Heart left ventricle (tissue), 16 donors: ENCODE results near the gene OR10K2. TPM values are rescaled to one million over a fixed set of nuclear protein-coding genes. Genes with fewer than 3 reads are reported as not detected.

Source experiments
- ATAC-seq, 4 donors: fragments of 200-7000 bp; cut with Tn5 transposase; one replicate each; pipeline ENCODE4 v1.9.1; 2020 to 2022; ENCODE audit warnings: moderate library complexity in 4 of 4, mild to moderate bottlenecking in 3 of 4, moderate number of reproducible peaks in 1 of 4
- DNase-seq, 5 donors: peaks; one replicate each; pipeline ENCODE4 v3.0.0-alpha.2; 2020
- H3K27ac ChIP-seq, 12 donors: fragments of 200-600 bp; sonication (generic) in 4 of 12; one replicate each; pipeline versions ENCODE4 v1.5.0 to v1.8.0; 2016 to 2022; ENCODE audit warnings: mild to moderate bottlenecking in 2 of 12
- H3K27me3 ChIP-seq, 9 donors: fragments of 200-600 bp; sonication (generic) in 2 of 9; one replicate each; pipeline versions ENCODE4 v1.5.1 to v1.8.0; 2016 to 2022; ENCODE audit warnings: mild to moderate bottlenecking in 3 of 9
- H3K36me3 ChIP-seq, 9 donors: fragments of 200-600 bp; sonication (generic) in 2 of 9; one replicate each; pipeline versions ENCODE4 v1.5.0 to v1.8.0; 2018 to 2022; ENCODE audit warnings: mild to moderate bottlenecking in 2 of 9
- H3K4me1 ChIP-seq, 12 donors: fragments of 200-600 bp; sonication (generic) in 4 of 12; one replicate each; pipeline versions ENCODE4 v1.5.0 to v1.8.0; 2016 to 2022; ENCODE audit warnings: mild to moderate bottlenecking in 3 of 12
- H3K4me3 ChIP-seq, 12 donors: fragments of 200-600 bp; sonication (generic) in 4 of 12; one replicate each; pipeline versions ENCODE4 v1.5.0 to v1.8.0; 2017 to 2022; ENCODE audit warnings: mild to moderate bottlenecking in 9 of 12, moderate library complexity in 4 of 12
- H3K9me3 ChIP-seq, 12 donors: fragments of 200-600 bp; sonication (generic) in 4 of 12; one replicate each; pipeline versions ENCODE4 v1.5.0 to v1.8.0; 2016 to 2022; ENCODE audit warnings: mild to moderate bottlenecking in 1 of 12
- CTCF ChIP-seq, 12 donors: fragments of 200-600 bp; sonication (generic) in 4 of 12; IDR thresholded peaks; one replicate each; pipeline versions ENCODE4 v1.5.0 to v1.8.0; 2018 to 2022; ENCODE audit warnings: antibody characterized with exemption in 12 of 12, mild to moderate bottlenecking in 5 of 12
- POLR2A ChIP-seq, 2 donors: fragments of 450-650 bp; IDR thresholded peaks; one replicate each; pipeline ENCODE4 v1.6.1; 2017; ENCODE audit warnings: antibody characterized with exemption in 2 of 2, mild to moderate bottlenecking in 2 of 2, moderate library complexity in 2 of 2
- WGBS, 4 donors: extraction: QIAGEN DNeasy Blood & Tissue Kit in 2 of 4; methylation state at CpG; one replicate each; pipeline versions ENCODE4 v1.1.5 to v1.1.7; 2013 to 2018; 5-methylcytosine and 5-hydroxymethylcytosine counted together
- intact Hi-C, 10 donors: fragments of 100-400 bp; cut with DNase I; formaldehyde crosslinking; loops; one replicate each; pipeline versions ENCODE4 v1.11.1 to v1.14.2; 2022
- polyA plus RNA-seq, 2 donors: library from polyadenylated mRNA; stranded (reverse); fragments of 200-250 nt; gene quantifications; one replicate each; pipeline ENCODE4 v1.2.3, GENCODE V29; 2013
- total RNA-seq, 9 donors: library from RNA; depleted of rRNA in 2 of 9; stranded (reverse); fragments of >200 nt in 2 of 9; fragmentation: NEBNext Ultra II Directional in 3 of 9; extraction: Animal tissue kit (Norgen Biotek cat#: 25700) in 3 of 9; gene quantifications; one replicate each; pipeline versions ENCODE4 v1.1.0 to v1.2.4, GENCODE V29; 2016 to 2023
- donor health status: ischemic (EF 13 %, LVEDD 7.1; RV severe dilation, severe dysfunction).
- donor health status: healthy with polysubstance abuse.
- donor health status: DM: no; HTN: yes; CAD: no.
- donor health status: DM: no; HTN: no; CAD: no.
- donor health status: ischemic (EF 25% LVEDD 6.9; RV normal size, moderate dysfunction).
- donor health status: ischemic (EF 25% LVEDD 5.7; RV mildly dilated, moderate dysfunction).
- donor health status: healthy.
- donor health status: DM: yes; HTN: yes; CAD: no.
- donor health status: ischemic (EF 35%, LVEDD 5.7; RV mildly dilated, moderate dysfunction).
- donor health status: nonischemic (EF 11% LVEDD 7.7; RV severe dilation, severe dysfunction).
- donor health status: DM: yes; HTN: yes; CAD: no.
- donor health status: PGD.
- donor health status: ischemic (EF 29% LVEDD 5.4; RV normal size, mild dysfunction).
- donor health status: nonischemic (EF 23%, LVEDD 6.1; RV moderate dilation, normal function).

OR10K2 gene
- total and polyA plus RNA-seq, 11 donors: not detected

GRCh38 chr1:158407092-158407491 lies 18.9 kb downstream of the OR10K2 start:
- WGBS, 4 donors: 71 to 93% (median 86%) methylated on average over 5 of the region's 5 CpGs
- H3K4me1 ChIP-seq: no peaks in the 10 kb centered on the region
- no peak for DNase-seq

GRCh38 chr1:158400871-158401270 lies 25.2 kb downstream of the OR10K2 start:
- Histone ChIP-seq H3K27ac (no peak overlapping the region), H3K27me3 (no peaks in the 10 kb centered on the region), H3K9me3 (no peaks in the 10 kb centered on the region), H3K4me1 (no peaks in the 10 kb centered on the region), H3K4me3 (no peak overlapping the region), H3K36me3 (no peaks in the 10 kb centered on the region)
- intact Hi-C loops: no loop called here
- TF ChIP-seq POLR2A (IDR thresholded peaks at IDR 0.05) (no peak), CTCF (IDR thresholded peaks at IDR 0.05) (no peak)
- ATAC-seq (no peak), DNase-seq (no peak)
- 69 to 88% (median 80%) methylated on average over 3 of the region's 3 CpGs for WGBS, 4 donors

More at GRCh38 chr1:158407092-158407491, 18.9 kb downstream of the OR10K2 start:
- H3K4me3 ChIP-seq: no peak overlapping the region
- no peak for ATAC-seq
- intact Hi-C loops: no loop called here
- no peaks in the 10 kb centered on the region for H3K36me3 ChIP-seq
- H3K27ac ChIP-seq: no peak overlapping the region
- H3K27me3 ChIP-seq: no peaks in the 10 kb centered on the region
- H3K9me3 ChIP-seq: no peaks in the 10 kb centered on the region
- TF ChIP-seq CTCF (IDR thresholded peaks at IDR 0.05): no peak

- 77 to 83% (median 81%) methylated on average over 5 of the region's 5 CpGs for WGBS, 4 donors
- H3K4me1 ChIP-seq: no peaks in the 10 kb centered on the region
- H3K27me3 ChIP-seq: no peaks in the 10 kb centered on the region
- TF ChIP-seq POLR2A (IDR thresholded peaks at IDR 0.05): no peak
- TF ChIP-seq CTCF (IDR thresholded peaks at IDR 0.05): no peak
- no peaks in the 10 kb centered on the region for H3K9me3 ChIP-seq
- H3K4me3 ChIP-seq: no peak within 1 kb of the TSS
- intact Hi-C loops: no loop called here
- DNase-seq (no peak), ATAC-seq (no peak)
- no peak within 1 kb of the TSS for H3K27ac ChIP-seq
- H3K36me3 ChIP-seq: no peaks in the 10 kb centered on the region
These were observed 27.1 kb downstream of the OR10K2 start, which contains the start of gene OR10T2 for GRCh38 chr1:158398818-158399514. Gene OR10T2, minus strand, starts transcription at chr1:158399466. Its CDS starts 0 bp downstream, at chr1:158399466.

GRCh38 chr1:158396646-158397045 lies 29.4 kb downstream of the OR10K2 start:
- no peaks in the 10 kb centered on the region for H3K9me3 ChIP-seq
- TF ChIP-seq POLR2A (IDR thresholded peaks at IDR 0.05) (no peak), CTCF (IDR thresholded peaks at IDR 0.05) (no peak)
- no peak for DNase-seq
- no peak overlapping the region for H3K27ac ChIP-seq
- H3K4me1 ChIP-seq: no peaks in the 10 kb centered on the region
- H3K4me3 ChIP-seq: no peak overlapping the region
- ATAC-seq: no peak
- intact Hi-C loops: no loop called here
- H3K36me3 ChIP-seq: no peaks in the 10 kb centered on the region
- 92 to 94% (median 93%) methylated on average over 3 of the region's 3 CpGs for WGBS, 4 donors
- H3K27me3 ChIP-seq: no peaks in the 10 kb centered on the region
